K562 (cell line): Measurements from ENCODE around the gene ITSN1. TPM values are rescaled to one million over a fixed set of nuclear protein-coding genes. Genes with fewer than 3 reads are reported as not detected.

Experiments
- ATAC-seq: fragments of 200-7000 bp; cut with Tn5 transposase; 3 replicates; pipeline ENCODE4 v1.9.1; 2020; ENCODE audit warnings: moderate library complexity
- BruUV-seq: library from RNA; stranded (reverse); fragments of 400-500 nt; replicated peaks from 2 replicates; lab custom pipeline; 2021; lab: Mats Ljungman, UMichigan
- CTCF ChIA-PET: fragments of 300-600 bp; formaldehyde crosslinking; extraction: SDS; loops from one replicate; lab custom pipeline; 2021; ENCODE audit warnings: low intra/inter-chr PET ratio; lab: Yijun Ruan, JAX
- POLR2A ChIA-PET: fragments of 300-600, 350-650 bp; sonication (Branson Sonifier 250); formaldehyde crosslinking; extraction: SDS; loops from one replicate; lab custom pipeline; 2021; ENCODE audit warnings: antibody characterized with exemption, inconsistent platforms; lab: Yijun Ruan, JAX
- DNase-seq, 4 experiments: peaks; one replicate each; pipeline versions ENCODE4 v3.0.0 to v3.0.0-alpha.2; 2011 to 2018; ENCODE audit warnings: low spot score in 3 of 4, mixed read lengths in 3 of 4; ENCODE audit errors: extremely low read depth in 1 of 4
- FAIRE-seq: peaks from 2 replicates; lab custom pipeline; 2011; peaks lifted over from hg19 to GRCh38; lab: Jason Lieb, UNC
- H2AFZ ChIP-seq: 2 replicates; pipeline ENCODE4 v1.6.0; 2011; ENCODE audit warnings: low read depth, low read length, control low read depth, inconsistent platforms
- H3K27ac ChIP-seq: fragments of 200-600 bp; 3 replicates; pipeline ENCODE4 v1.8.0; 2011; ENCODE audit warnings: low read depth, mild to moderate bottlenecking, control low read depth, inconsistent platforms, low read length, moderate library complexity, mixed read lengths; ENCODE audit errors: extremely low read depth
- H3K27me3 ChIP-seq, 2 experiments: fragments of 300-600 bp in 1 of 2; 2 replicates in 1 of 2; 3 replicates in 1 of 2; pipeline versions ENCODE4 v1.6.0 to v1.8.0; 2011; ENCODE audit warnings: inconsistent platforms in 2 of 2, low read length in 2 of 2, mild to moderate bottlenecking in 1 of 2, mixed read lengths in 1 of 2, moderate library complexity in 1 of 2; ENCODE audit not compliant: control insufficient read depth in 2 of 2, insufficient read depth in 2 of 2
- H3K36me3 ChIP-seq: fragments of 300-600 bp; 3 replicates; pipeline ENCODE4 v1.8.0; 2011; ENCODE audit warnings: mild to moderate bottlenecking, low read length, inconsistent platforms; ENCODE audit not compliant: control insufficient read depth, insufficient read depth
- H3K4me1 ChIP-seq, 2 experiments: fragments of 200-600 bp in 1 of 2; replicated peaks in 1 of 2; 2 replicates in 1 of 2; 3 replicates in 1 of 2; pipeline versions ENCODE4 v1.5.1 to v1.8.0; 2011; ENCODE audit warnings: inconsistent platforms in 2 of 2, low read length in 2 of 2, mild to moderate bottlenecking in 1 of 2, mixed read lengths in 1 of 2, moderate library complexity in 1 of 2; ENCODE audit not compliant: control insufficient read depth in 2 of 2, insufficient read depth in 2 of 2
- H3K4me2 ChIP-seq: 2 replicates; pipeline ENCODE4 v1.6.1; 2011; ENCODE audit warnings: low read length, control low read depth, inconsistent platforms, mixed read lengths; ENCODE audit not compliant: insufficient read depth
- H3K4me3 ChIP-seq: fragments of 200-600 bp; sonication (generic), shearing (Covaris generic); 2 replicates; pipeline ENCODE4 v1.5.1; 2016; ENCODE audit warnings: control low read depth, inconsistent platforms
- H3K79me2 ChIP-seq: fragments of 200-600 bp; 3 replicates; pipeline ENCODE4 v1.8.0; 2011; ENCODE audit warnings: low read length, inconsistent platforms; ENCODE audit not compliant: control insufficient read depth, insufficient read depth
- H3K9ac ChIP-seq, 2 experiments: 2 replicates each; pipeline versions ENCODE4 v1.6.0 to v1.6.1; 2011; ENCODE audit warnings: low read depth in 2 of 2, low read length in 2 of 2, control low read depth in 1 of 2, inconsistent platforms in 1 of 2, mild to moderate bottlenecking in 1 of 2, mixed read lengths in 1 of 2; ENCODE audit not compliant: insufficient read depth in 1 of 2
- H3K9me1 ChIP-seq: one replicate; pipeline ENCODE4 v1.6.0; 2011; ENCODE audit warnings: inconsistent platforms, mild to moderate bottlenecking, low read length, moderate library complexity; ENCODE audit not compliant: control insufficient read depth, insufficient read depth
- H3K9me3 ChIP-seq: replicated peaks from 2 replicates; pipeline ENCODE4 v1.5.1; 2011; ENCODE audit warnings: low read depth, low read length, inconsistent platforms; ENCODE audit not compliant: control insufficient read depth, insufficient read depth
- H4K20me1 ChIP-seq: replicated peaks from 2 replicates; pipeline ENCODE4 v1.6.1; 2011; ENCODE audit warnings: low read length, inconsistent platforms, mixed read lengths; ENCODE audit not compliant: control insufficient read depth, insufficient read depth
- ARID1B ChIP-seq: fragments of 450-650 bp; IDR thresholded peaks from 2 replicates; pipeline ENCODE4 v1.6.1; 2016; ENCODE audit warnings: antibody characterized with exemption, mild to moderate bottlenecking, inconsistent platforms
- ETV6 ChIP-seq, 3 experiments: fragments of 150-350 bp in 1 of 3; sonication (generic) in 1 of 3; formaldehyde crosslinking in 1 of 3; IDR thresholded peaks; 2 replicates each; pipeline versions ENCODE4 v1.6.1 to v1.8.0; 2014 to 2022; ENCODE audit warnings: borderline replicate concordance in 2 of 3, low read depth in 2 of 3, antibody characterized with exemption in 1 of 3, low read length in 1 of 3, mild to moderate bottlenecking in 1 of 3, missing genetic modification reagents in 1 of 3
- FOXK1 ChIP-seq: sonication (generic); formaldehyde crosslinking; IDR thresholded peaks from 2 replicates; pipeline ENCODE4 v1.8.0; 2022; ENCODE audit warnings: missing genetic modification reagents, mild to moderate bottlenecking, borderline replicate concordance
- KLF6 ChIP-seq: fragments of 250-450 bp; sonication (Bioruptor Pico); IDR thresholded peaks from 2 replicates; pipeline ENCODE4 v1.4.0; 2020; ENCODE audit warnings: mild to moderate bottlenecking, moderate library complexity, borderline replicate concordance
- MYC ChIP-seq, 2 experiments: fragments of 250-450 bp in 1 of 2; sonication (Bioruptor Pico) in 1 of 2; IDR thresholded peaks; 2 replicates each; pipeline versions ENCODE4 v1.5.1 to v1.6.1; 2012 to 2021; ENCODE audit warnings: low read depth in 2 of 2, borderline replicate concordance in 1 of 2, improper control_type of control experiment in 1 of 2, low read length in 1 of 2, mild to moderate bottlenecking in 1 of 2, moderate library complexity in 1 of 2
- POLR2AphosphoS2 ChIP-seq: IDR thresholded peaks from 2 replicates; pipeline ENCODE4 v1.6.1; 2012; ENCODE audit warnings: low read length, improper control_type of control experiment
- POLR2H ChIP-seq: IDR thresholded peaks from 2 replicates; pipeline ENCODE4 v1.6.1; 2016; ENCODE audit warnings: missing genetic modification characterization, low read depth, mild to moderate bottlenecking, control low read depth, missing compliant biosample characterization, moderate library complexity
- RBFOX2 ChIP-seq: fragments of 200-400 bp; formaldehyde crosslinking; IDR thresholded peaks from 2 replicates; pipeline ENCODE4 v1.6.1; 2017; ENCODE audit warnings: low read depth, mild to moderate bottlenecking, low read length, moderate library complexity
- SIN3B ChIP-seq: fragments of 450-650 bp; IDR thresholded peaks from 2 replicates; pipeline ENCODE4 v1.6.1; 2017; ENCODE audit warnings: low read depth, mild to moderate bottlenecking, moderate library complexity
- SUPT5H ChIP-seq: fragments of 450-650 bp; IDR thresholded peaks from 2 replicates; pipeline ENCODE4 v1.6.1; 2016
- ZNF311 ChIP-seq: fragments of 250-450 bp; sonication (Bioruptor Pico); IDR thresholded peaks from 2 replicates; pipeline ENCODE4 v1.4.0; 2020; ENCODE audit warnings: mild to moderate bottlenecking, moderate library complexity
- ZNF551 ChIP-seq: fragments of 250-450 bp; sonication (Bioruptor Pico); IDR thresholded peaks from 2 replicates; pipeline ENCODE4 v1.5.0; 2021; ENCODE audit warnings: mild to moderate bottlenecking, moderate library complexity
- WGBS: fragments of 100-300 bp; shearing (Covaris generic); methylation state at CpG from one replicate; pipeline ENCODE4 v1.1.6; 2016; ENCODE audit warnings: low coverage, mixed read lengths; ENCODE audit not compliant: insufficient coverage; ENCODE audit errors: missing lambda C conversion rate; 5-methylcytosine and 5-hydroxymethylcytosine counted together
- in situ Hi-C: fragments of 300-500 bp; cut with MboI; formaldehyde crosslinking; loops from 4 replicates; pipeline ENCODE4 v1.15.0; 2018; ENCODE audit warnings: inconsistent platforms, mixed read lengths
- intact Hi-C: fragments of 100-400 bp; cut with micrococcal nuclease; formaldehyde crosslinking; loops from 2 replicates; pipeline ENCODE4 v1.14.2; 2022
- polyA plus RNA-seq, 8 experiments: library from polyadenylated mRNA; depleted of rRNA in 4 of 8; stranded (reverse) in 5 of 8; unstranded in 3 of 8; fragments of >200 nt; fragmentation: Nextera tagmentation in 2 of 8; fragmentation: Illumina TruSeq in 1 of 8; extraction: Ambion mirVana in 2 of 8; extraction: Trizol in 1 of 8; gene quantifications; 2 replicates each; pipeline versions ENCODE4 v1.2.1 to v1.2.3, GENCODE V29; 2011 to 2014; ENCODE audit warnings: inconsistent platforms in 1 of 8, missing spikeins in 1 of 8
- total RNA-seq, 7 experiments: library from RNA; depleted of rRNA in 6 of 7; stranded (reverse); fragments of >200 nt in 6 of 7; fragmentation: Illumina TruSeq in 2 of 7; extraction: Trizol in 2 of 7; gene quantifications; 2 replicates each; pipeline versions ENCODE4 v1.2.1 to v1.2.3, GENCODE V29; 2011 to 2021; ENCODE audit warnings: low replicate concordance in 1 of 7
- TF ChIP-seq, protein P1 (sequence below): sonication (generic); formaldehyde crosslinking; IDR thresholded peaks from 2 replicates; pipeline ENCODE4 v1.8.0; 2022; ENCODE audit warnings: mild to moderate bottlenecking, low read depth, missing genetic modification reagents

The ITSN1 gene
- total and polyA plus RNA-seq, 9 of the 15 experiments (the other 6 are each of a cell fraction or from before 2014, with no cell fraction given): 1.1 to 12.6 (median 4.8) TPM

DNA sequence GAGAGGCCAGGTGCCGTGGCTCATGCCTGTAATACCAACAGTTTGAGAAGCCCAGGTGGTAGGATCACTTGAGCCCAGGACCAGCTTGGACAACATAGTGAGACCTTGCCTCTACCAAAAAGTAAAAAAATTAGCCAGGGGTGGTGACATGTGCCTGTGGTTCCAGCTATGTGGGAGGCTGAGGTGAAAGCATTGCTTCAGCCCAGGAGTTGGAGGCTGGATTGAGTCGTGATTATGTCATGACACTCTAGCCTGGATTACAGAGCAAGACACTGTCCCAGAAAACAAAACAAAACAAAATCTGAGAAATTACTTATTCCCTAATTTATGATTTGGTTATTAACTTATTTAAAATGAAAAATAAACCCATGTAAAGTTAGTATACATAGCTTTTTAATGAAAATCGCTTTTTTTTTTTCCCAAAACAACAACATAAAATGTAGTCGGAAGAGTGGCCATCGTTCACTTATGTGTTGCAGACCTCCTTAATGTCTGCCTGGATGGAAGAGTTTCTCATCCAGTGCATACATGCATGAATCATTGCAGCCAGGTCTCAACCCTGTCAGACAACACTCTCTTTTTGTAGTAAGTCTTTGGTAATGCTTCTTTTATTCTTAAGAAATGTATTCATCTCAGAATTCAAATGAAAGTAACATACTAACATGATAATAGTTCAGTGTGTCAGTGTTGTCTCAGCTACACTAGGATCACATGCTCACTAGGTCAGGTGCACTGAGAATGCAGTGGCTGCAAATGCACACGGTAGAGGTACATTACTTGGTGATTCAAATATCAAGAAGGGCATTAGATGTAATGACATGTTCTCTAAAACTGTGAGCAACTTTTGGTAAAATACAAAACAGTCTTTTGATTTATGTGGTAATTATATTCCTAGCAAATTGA, 28.0 kb downstream of the ITSN1 start:
- Histone ChIP-seq H3K4me1 (no peaks in the 10 kb centered on the region), H3K9me3 (no peaks in the 10 kb centered on the region), H3K4me2 (no peak overlapping the region), H3K9ac (no peak overlapping the region), H3K4me3 (no peak overlapping the region), H3K79me2 (no peaks in the 10 kb centered on the region), H4K20me1 (no peaks in the 10 kb centered on the region), H3K27ac (no peak overlapping the region), H3K9me1 (no peaks in the 10 kb centered on the region)
- DNase-seq (no peak), ATAC-seq (no peak)
- 15% methylated on average over 6 of the region's 6 CpGs for WGBS
- POLR2A ChIA-PET: no interaction called here
- no TSS peak for BruUV-seq
- in situ Hi-C loops (no loop called here), intact Hi-C loops (no loop called here)
- TF ChIP-seq FOXK1 (CRISPR knock-in tag) (no peak), RBFOX2 (no peak), POLR2H (no peak)
- TF ChIP-seq, all 486 proteins: peak for 0
- H2AFZ ChIP-seq: no peak overlapping the region
- FAIRE-seq: no peak
- H3K27me3 ChIP-seq: peaks cover 6 to 10% of the 10 kb centered on the region in 2 experiments; a peak in 4 of 5 replicates
- CTCF ChIA-PET: no interaction called here
- no peaks in the 10 kb centered on the region for H3K36me3 ChIP-seq

DNA sequence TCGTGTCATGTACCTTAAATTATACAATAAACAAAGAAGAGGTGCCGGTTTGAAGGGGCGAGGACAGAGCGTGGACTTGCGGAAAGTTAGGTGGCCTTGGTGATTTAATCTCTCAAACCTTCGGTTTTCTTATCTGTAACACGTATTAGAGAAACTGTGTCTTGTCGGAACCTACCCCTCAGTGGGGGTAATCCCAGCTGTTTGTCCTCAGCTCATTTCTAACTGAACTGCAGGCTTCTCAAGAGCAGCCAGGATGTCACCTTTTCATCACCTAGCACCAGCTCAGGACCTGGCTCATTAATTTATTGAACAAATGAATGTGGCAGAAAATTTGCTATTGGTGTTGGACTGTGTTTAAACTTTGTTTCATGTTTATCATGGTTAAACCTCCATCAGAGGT, 31.2 kb downstream of the ITSN1 start:
- ChIA-PET CTCF (no interaction called here), POLR2A (interaction anchor here (0.6 kb wide), 1 partner anchor 20 kb away, joined by 3 read pairs; no protein-coding TSS in a partner anchor)
- ATAC-seq (no peak), FAIRE-seq (no peak), DNase-seq (no peak)
- H4K20me1 ChIP-seq: no peaks in the 10 kb centered on the region
- no peaks in the 10 kb centered on the region for H3K9me3 ChIP-seq
- H3K9ac ChIP-seq: no peak overlapping the region
- BruUV-seq: no TSS peak
- H2AFZ ChIP-seq: no peak overlapping the region
- no peak overlapping the region for H3K4me2 ChIP-seq
- H3K4me1 ChIP-seq: no peaks in the 10 kb centered on the region
- H3K4me3 ChIP-seq: no peak overlapping the region
- peaks cover 6% of the 10 kb centered on the region in 2 experiments; a peak in 4 of 5 replicates for H3K27me3 ChIP-seq
- intact Hi-C loops (no loop called here), in situ Hi-C loops (no loop called here)
- no peaks in the 10 kb centered on the region for H3K36me3 ChIP-seq
- 4% methylated on average over 8 of the region's 8 CpGs for WGBS
- H3K27ac ChIP-seq: no peak overlapping the region
- H3K79me2 ChIP-seq: no peaks in the 10 kb centered on the region
- H3K9me1 ChIP-seq: no peaks in the 10 kb centered on the region
- TF ChIP-seq POLR2AphosphoS2: no peak
- no peak for TF ChIP-seq ARID1B
- no peak for TF ChIP-seq MYC (IDR thresholded peaks at IDR 0.05; ENCODE audit: low read depth, low read length)
- no peak for TF ChIP-seq MYC (CRISPR knock-in tag; IDR thresholded peaks at IDR 0.05; ENCODE audit: borderline replicate concordance, low read depth)
- TF ChIP-seq ZNF311 (CRISPR knock-in tag): no peak
- TF ChIP-seq ZNF551 (CRISPR knock-in tag): no peak
- TF ChIP-seq KLF6 (CRISPR knock-in tag): no peak
- TF ChIP-seq ETV6 (IDR thresholded peaks at IDR 0.05; ENCODE audit: borderline replicate concordance in 1 of 2, low read depth in 2 of 2, low read length in 1 of 2): no peak
- TF ChIP-seq ETV6 (CRISPR knock-in tag; IDR thresholded peaks at IDR 0.05; ENCODE audit: borderline replicate concordance): no peak
- TF ChIP-seq, protein P1, sequence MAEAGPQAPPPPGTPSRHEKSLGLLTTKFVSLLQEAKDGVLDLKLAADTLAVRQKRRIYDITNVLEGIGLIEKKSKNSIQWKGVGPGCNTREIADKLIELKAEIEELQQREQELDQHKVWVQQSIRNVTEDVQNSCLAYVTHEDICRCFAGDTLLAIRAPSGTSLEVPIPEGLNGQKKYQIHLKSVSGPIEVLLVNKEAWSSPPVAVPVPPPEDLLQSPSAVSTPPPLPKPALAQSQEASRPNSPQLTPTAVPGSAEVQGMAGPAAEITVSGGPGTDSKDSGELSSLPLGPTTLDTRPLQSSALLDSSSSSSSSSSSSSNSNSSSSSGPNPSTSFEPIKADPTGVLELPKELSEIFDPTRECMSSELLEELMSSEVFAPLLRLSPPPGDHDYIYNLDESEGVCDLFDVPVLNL (CRISPR knock-in tag): no peak
- no peak for TF ChIP-seq SUPT5H
- no peak for TF ChIP-seq SIN3B
